HG03045 (cell line): Measurements from ENCODE around the gene SLC22A7.

Experiments
- ATAC-seq: cut with Tn5 transposase; IDR thresholded peaks from one replicate; pipeline ENCODE4 v1.9.1; 2021; ENCODE audit warnings: mild to moderate bottlenecking, moderate library complexity; ENCODE audit not compliant: unreplicated experiment

Gene SLC22A7

DNA sequence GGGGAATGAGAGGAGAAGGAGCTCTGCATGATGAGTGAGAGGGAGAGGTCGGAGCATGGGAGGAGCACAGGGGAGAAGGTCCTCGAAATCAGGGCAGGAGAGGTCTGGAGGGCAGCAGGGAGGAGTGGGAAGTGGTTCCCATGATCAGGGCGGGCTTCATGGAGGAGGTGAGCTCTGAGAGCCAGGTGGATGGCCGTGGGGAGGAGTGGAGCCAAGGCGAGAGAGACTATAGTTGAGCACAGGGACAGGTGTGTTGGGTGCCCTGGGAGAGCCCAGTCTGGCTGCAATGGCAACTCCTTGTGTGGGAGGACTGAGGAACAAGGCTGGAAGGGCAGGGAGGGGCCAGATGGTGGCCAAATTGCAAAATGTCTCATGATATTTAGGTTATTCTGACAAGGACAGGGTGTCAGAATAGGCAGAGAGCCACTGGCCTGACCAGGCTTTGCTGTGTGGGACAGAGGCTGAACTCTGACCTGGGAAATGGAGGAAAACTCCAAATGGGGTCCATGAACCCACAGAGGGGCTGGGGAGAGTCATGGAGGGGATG is 33.4 kb upstream of the SLC22A7 start:
- ATAC-seq, result no peak

DNA sequence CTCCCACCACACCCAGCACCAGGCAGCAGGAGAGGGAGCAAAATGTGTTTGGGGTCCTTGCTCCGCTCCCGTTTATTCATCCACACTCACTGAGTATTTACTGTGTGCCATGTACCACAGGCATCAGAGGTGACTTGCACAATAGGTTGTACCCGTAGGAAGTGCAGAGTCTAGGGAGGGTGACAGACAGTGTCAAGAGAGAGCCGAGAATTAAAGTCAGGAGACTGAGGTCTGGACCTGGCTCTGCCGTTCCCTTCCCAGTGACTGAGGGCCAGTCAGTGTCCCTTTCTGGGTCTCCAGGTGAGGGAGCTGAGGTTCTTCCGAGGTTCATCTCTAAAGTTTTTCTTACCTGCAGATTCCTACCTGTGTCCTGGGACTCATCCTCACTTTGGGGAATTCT is 32.5 kb upstream of the SLC22A7 start:
- no peak for ATAC-seq

DNA sequence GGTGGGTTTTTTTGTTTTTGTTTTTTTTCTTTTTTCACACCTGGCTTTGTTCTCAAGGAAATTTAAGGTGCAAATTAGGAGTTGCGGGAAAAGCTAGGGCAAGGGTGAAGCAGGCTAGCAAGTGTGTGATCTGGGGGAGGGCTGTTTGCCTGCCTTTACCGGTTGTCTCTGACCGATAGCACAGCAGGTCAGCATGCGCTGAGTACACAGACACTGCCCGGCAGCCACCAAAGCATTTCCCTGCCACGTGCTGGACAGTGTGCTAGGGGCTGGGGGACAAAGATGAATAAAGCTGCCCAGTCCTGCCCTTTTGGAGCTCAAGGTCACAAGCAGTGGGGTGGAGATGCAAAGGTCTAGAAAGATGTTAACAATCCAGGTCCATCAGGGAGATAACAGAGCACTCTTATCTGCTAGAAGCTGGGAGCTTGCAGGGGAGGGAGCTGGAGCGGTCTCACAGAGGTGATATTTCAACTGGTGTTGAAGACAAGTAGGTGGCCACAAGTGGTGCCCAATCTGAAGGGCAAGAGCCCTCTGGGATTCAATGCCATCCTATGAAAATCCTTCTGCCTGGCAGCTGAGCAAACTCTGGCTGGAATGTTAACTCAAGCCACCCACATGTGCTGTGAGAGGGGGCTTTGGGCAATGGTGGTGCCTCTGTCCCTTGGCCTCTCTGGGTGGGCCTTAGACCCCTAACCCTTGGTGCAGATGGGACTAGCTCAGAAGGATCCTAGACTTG is 30.3 kb upstream of the SLC22A7 start:
- no peak for ATAC-seq

DNA sequence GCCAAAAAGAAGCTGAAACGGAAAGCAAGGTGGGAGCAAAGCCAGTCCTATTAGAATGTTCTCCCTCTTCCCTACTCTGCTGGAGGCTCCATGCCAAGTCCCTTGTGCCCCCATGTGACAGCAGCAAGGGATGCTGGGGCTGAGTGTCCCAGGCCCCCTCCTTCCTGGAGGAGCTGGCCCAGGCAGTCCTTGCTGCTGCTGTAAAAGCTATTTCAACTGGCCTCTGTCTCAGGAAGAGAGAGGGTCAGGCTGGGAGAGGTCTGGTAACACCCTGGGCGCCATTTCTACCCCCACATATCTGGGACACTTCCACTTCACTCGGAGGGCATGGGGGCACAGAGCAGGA is 29.7 kb upstream of the SLC22A7 start:
- ATAC-seq, result no peak

- ATAC-seq, result no peak
These were observed 29.2 kb upstream of the SLC22A7 start for GRCh38 chr6:43268782-43269272.

DNA sequence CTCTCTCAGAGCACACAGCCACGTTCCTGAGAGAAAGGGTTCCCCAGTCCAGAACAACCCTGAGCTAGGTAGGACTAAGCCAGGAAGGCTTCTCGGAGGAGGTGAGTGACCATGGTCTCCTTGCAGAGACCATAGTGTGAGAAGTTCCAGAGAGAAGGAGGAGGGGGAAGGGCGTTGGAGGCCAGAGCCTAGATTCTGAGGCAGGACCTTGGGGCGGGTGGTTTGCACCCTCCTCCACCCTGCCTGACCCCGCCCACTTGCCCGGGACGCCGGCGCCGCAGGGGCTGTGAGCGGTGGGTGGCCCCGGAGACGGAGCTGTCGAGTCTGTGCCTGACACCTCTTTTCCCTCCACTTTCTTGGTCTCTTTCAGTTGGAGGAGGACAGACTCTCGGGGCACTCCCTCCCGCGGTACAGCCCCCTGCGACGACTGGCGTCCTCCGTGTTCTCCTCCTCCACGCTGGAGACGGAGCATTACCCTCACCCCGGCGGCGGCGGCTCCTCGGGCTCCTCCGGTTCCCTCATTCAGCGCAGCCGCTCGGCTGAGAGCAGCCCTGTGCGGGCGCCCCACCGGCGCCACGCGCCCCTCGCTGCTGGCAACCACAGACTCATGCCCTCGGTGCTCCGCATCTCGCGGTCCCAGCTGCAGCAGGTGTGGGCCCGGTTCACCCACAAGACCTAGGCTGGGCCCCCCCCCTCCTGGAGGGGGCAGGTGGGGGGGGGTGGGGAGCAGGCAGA is 28.6 kb upstream of the SLC22A7 start:
- no peak for ATAC-seq

DNA sequence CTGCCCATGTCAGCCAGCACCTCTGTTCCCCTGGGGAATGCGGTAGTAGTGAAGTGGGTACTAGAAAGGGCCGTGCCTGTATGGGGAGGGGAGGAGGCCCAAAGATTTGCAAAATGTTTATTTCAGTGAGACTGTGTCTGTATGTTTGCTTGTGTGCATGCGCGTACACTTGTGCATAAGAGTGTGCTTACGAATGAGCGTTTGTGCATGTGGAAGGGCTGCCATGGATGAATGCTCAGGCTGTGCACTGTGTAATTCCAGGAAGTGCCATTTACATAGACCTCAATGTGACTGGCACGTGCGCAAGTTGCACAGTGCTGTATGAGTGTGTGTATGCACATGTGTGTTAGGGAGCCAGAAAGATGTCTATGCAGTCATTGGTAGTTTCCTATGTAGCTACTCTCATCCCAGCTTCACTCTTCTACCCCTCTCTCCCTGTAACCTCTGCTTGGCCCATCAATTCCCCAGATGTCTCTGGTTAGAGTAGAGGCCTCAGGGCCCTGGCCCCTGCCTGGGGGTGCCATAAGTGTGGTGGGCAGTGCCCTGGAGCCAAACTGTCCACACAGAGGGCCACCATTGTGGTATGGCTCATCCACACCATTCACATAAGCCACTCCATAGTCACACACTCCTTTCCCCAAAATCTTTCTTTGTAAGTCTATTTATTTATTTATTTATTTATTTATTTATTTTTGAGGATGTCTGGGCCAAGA is 26.8 kb upstream of the SLC22A7 start:
- no peak for ATAC-seq

- ATAC-seq, result no peak
These were observed 26.1 kb upstream of the SLC22A7 start for GRCh38 chr6:43271944-43272343.

DNA sequence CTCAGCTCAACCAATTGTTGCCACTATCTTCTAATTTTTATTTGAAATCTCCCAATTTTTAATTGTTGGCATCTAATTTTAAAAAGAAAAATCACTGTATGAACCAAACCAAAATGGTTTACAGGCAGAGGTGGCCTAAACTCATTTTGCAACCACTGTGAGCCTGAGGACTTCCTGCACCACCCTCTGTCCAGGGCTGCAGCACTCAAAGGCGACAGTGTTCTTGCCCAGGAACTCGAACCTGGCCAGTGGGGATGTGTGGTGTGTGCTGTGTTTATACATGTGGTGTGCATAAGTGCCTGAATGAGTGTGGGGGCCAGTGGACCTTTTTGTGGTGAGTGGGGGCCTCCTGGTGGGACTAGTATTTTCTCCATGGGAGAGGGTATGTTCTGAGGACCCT is 24.4 kb upstream of the SLC22A7 start:
- no peak for ATAC-seq

- no peak for ATAC-seq
These were observed 23.7 kb upstream of the SLC22A7 start for GRCh38 chr6:43274127-43274915.

GRCh38 chr6:43274916-43275597 is 23.0 kb upstream of the SLC22A7 start:
- no peak for ATAC-seq

DNA sequence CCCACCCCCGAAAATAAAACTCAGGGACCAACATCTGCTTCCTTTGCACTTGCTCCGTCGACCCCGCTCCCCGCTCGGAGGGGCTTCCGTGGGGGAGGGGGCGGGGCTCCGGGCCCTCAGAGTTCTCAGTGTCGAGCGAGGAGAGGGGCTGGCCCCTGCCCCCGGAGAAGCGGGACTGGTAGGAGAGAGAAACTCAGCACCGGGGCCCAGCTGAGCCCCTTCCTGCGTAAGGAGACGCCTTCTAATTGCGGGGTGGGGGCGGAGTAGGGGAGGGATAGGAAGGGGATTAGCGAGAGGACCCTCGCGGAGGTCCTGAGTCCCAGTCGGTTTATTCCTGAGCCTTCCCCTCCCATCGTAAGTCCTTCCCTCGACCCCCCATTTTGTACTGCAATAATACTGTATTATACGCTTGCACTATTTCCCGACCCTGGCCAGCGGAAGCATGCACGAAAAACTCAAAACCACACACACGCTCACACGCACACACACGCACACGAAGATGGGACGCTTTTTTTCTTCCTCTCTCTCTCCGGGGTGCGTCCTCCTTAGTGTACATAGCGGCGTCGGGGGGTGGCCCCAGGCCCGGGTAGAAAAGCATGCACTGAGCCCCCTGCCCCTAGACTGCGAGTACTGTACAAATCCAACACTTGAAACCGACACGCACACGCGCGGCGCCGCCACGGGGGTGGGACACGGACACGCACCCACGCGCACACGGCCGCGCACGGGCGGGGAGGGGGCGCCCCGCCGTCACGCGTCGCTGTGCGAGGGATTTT is 22.1 kb upstream of the SLC22A7 start:
- no peak for ATAC-seq

GRCh38 chr6:43276577-43277305 is 21.3 kb upstream of the SLC22A7 start:
- no peak for ATAC-seq

DNA sequence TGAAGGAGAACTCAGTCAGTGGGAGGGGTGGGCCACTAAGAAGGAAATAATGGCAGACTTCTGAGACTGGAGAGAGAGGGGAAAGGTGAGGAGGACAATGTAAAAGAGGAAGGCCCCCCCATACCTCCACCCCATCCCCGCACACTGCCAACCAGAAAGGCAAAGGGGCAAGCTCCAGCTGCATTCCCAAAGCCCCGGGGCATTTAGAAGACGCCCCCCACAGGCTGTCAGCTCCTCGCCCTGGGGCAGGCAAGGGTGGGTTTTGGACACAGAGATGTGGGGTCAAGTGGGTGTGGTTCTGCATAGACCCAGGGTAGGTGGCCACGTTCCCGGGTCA is 20.8 kb upstream of the SLC22A7 start:
- no peak for ATAC-seq

DNA sequence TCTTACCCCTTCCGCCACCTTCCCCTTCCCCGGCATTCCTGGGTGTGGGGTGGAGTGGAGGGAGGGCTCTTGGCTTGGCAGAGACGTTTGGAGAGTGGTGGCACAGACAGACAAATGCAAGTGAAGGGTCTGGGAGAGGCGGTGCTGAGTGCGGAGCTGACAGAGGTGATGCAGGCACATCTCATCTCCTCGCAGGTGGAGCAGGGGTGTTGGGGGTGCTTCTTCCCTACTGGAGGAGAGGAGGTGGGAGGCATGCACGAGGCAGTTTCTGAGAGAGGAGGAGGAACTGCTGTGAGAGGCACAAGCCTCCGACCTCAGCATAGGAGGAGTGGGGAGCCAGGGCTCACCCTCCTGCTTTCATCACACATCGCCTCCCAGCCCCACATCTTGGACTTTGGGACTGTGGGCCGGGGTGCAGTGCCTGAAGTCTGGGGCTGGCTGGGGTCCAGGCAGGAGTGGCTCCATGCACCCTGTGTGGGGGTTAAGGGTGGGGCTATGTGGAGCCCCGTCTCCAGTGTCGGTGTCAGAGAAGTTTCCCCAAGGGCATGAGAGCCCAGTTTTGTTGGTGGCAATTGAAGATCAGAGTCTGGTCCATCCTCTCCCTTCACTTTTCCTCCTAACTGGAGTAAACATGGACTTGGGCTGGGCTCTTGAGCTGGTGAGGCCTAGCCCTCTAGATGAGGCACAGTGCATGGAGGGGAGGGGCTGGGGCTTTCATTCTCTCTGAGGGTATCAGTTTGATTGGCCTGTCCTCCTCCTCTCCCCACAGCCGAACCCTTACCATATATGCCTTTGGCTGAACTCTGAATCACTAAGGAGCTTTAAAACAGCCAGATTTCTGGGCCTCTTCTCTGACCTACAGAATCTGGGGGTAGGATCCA is 20.2 kb upstream of the SLC22A7 start:
- ATAC-seq, result no peak

DNA sequence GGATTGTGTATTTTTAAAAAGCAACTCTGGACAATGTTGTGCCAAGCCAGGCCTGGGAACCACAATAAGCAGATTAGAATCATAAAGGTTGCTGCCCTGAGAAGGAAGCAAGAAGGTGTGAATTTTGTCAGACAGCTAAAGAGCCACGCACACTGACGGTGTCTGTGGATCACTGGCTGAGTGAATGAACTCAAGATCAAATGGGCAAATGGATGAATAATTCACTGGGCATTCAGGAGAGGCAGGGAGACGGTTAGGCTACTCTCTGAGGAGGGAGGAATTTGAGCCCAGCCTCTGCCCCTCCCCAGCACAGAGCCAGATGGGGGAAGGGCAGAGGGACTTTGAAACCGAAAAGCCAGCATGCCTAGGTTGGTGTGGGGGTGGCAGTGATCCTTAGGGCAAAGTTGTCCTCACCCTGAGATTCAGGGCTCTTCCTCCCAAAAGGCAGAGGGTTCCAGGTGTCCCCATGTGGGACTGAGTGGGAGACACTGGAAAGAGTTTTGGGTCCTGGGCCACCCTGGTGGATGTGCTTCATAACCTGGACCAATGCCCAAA is 19.5 kb upstream of the SLC22A7 start:
- no peak for ATAC-seq

DNA sequence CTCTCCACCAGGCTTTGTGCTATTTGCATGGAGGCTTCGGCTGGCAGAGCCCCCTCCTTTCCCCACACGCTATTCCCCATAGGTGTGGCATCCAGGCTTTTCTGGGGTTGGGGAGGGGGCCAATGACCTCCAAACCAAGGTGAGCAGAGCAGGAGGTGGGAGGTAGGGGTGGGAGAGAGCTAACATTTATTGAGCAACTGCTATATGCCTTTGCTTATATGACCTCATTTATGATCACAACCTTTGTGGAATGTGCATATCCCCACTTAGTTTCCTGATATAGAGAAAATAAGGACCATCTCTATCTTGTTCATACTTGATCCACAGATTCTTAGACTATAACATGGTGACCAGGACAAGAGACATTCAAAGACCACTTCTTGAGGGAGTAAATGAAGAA is 17.8 kb upstream of the SLC22A7 start:
- ATAC-seq, result no peak

DNA sequence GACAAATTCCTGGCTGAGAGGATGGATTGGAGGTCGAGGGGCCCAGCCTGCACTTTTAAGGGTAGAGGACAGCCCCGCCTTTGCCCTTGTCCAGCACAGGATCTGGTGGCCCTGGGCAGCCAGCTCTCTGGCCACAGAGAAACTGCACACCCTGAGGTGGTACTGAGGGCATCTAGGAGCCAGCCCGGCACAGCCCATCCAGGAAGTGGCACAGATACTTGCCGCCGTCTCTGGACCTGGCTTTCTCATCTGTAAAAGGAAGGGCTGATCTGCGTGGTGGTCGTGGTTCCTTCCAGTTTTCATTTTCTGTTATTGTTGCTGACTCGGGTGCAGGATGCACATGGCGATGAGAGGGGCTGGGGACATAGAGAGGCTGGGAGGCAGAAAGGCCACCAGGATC is 16.0 kb upstream of the SLC22A7 start:
- no peak for ATAC-seq
